Fibroblast of skin of abdomen (primary cell): ENCODE data around the gene BANP.
"Not testable (repeated sequence)": the region's sequence is repeated elsewhere in the genome, so short reads cannot be mapped to it uniquely, and the experiment has no call there.

Experiments
- DNase-seq: peaks from one replicate; pipeline ENCODE4 v3.0.0-alpha.2; 2013

The BANP gene

GRCh38 chr16:88033003-88033740 is 81.9 kb downstream of the BANP start:
- not testable (repeated sequence) for DNase-seq

- DNase-seq: no peak
Observed at GRCh38 chr16:88034770-88035169, 83.5 kb downstream of the BANP start.

- no peak for DNase-seq
Observed at GRCh38 chr16:88035292-88035691, 84.1 kb downstream of the BANP start.

DNA sequence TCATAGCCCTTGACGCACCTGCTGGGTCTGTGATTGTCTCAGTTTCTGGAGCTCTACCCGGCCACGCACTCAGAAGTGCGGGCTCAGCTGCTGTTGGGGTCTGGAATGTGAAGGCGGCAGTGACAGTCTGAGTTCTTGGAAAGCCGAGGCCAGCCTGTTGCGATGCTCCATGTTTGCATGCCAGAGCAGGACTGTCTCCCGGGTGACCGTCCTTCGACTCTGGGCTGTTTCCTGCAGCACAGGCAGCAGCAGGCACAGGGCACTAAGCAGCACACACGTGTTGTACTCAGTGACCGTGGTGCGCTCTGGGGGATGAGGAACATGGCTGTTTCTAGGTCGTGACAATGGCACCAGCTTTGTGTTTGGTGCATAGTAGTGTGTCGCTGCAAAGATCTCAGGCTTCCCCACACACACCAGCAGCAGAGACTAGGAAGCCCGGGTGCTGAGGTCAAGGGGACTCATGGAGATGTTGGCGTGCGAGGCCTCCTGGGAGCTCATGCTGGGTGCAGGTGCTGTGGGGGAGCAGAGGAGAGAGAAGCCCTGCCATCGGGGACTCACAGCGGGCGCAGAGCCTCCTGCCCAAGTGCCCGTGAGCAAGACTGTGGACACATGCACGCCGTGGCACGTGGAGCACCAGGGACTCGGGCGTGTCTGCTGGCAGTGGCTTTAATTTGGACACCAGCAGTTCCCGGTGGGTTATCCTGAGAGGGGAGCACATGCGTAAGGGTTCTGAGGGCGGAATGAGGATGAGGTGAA is 84.8 kb downstream of the BANP start:
- not testable (repeated sequence) for DNase-seq

GRCh38 chr16:88036640-88036996 is 85.4 kb downstream of the BANP start:
- not testable (repeated sequence) for DNase-seq

DNA sequence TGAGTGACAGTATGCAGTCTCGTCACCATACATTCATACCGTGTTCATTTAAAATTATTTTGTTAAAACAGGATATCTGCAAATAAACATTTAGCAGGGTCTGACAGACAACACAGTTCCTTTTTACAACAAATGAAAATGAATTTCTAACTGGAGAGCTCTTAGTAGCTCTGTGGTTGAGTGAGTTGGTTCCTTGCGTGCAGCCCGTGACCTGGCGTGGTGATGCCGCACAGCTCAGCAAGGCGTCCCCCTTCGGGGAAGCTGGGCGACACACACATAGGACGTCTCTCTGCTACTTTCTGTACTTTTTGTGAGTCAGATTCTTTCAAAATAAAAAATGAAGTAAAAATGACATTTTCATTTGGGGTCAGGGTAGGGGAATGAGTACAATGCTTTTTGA is 86.1 kb downstream of the BANP start:
- not testable (repeated sequence) for DNase-seq

DNA sequence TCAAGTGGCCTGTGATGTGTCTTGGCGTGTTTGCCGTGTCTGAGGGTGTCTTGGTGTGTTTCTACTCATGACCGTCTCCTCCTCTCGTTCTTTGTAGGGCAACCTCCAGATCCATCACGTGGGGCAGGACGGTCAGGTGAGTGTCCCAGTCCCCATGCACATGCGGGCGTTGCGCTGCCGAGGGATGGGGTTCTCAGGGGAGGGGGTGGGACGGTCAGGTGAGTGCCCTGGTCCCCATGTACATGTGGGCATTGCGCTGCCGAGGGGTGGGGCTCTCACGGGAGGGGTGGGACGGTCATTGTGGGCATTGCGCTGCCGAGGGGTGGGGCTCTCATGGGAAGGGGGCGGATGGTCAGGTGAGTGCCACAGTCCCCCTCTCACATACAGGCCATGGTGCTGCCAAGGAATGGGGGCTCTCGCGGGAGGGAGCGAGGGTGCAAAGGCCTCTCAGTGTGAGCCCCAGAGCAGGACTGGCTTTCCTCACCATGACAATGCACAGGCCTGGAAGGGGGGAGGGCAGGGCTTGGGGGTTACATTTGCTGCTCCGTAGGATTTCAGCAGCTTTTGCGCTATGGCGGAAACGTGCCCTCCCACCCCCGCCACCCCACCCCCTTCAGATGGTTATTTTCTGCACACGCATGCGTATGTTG is 86.8 kb downstream of the BANP start:
- DNase-seq: not testable (repeated sequence)

DNA sequence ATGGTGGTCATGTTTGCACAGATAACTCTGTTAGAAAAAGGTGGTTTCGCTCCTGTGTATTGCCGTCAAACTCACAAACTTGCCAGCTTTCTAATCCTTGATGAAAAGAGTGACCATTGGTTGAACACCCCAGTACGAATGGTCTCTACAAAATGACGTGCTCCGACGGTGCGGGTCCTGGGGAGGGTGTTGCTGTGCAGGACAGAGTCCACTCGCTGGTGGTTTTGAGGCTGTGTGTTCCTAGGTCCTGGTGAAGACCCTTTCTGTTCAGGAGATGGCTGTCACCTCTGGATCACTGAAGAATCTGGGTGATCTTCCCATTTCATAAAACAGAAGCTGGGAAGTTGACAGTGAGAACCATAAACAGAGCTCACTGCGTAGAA is 87.3 kb downstream of the BANP start:
- not testable (repeated sequence) for DNase-seq

- DNase-seq: no peak
Observed at GRCh38 chr16:88039591-88039990, 88.4 kb downstream of the BANP start.

GRCh38 chr16:88040196-88040876 is 89.1 kb downstream of the BANP start:
- DNase-seq: not testable (repeated sequence)

- DNase-seq: not testable (repeated sequence)
Observed at GRCh38 chr16:88040877-88041244, 89.6 kb downstream of the BANP start.

GRCh38 chr16:88041506-88041905 is 90.3 kb downstream of the BANP start:
- DNase-seq: not testable (repeated sequence)

DNA sequence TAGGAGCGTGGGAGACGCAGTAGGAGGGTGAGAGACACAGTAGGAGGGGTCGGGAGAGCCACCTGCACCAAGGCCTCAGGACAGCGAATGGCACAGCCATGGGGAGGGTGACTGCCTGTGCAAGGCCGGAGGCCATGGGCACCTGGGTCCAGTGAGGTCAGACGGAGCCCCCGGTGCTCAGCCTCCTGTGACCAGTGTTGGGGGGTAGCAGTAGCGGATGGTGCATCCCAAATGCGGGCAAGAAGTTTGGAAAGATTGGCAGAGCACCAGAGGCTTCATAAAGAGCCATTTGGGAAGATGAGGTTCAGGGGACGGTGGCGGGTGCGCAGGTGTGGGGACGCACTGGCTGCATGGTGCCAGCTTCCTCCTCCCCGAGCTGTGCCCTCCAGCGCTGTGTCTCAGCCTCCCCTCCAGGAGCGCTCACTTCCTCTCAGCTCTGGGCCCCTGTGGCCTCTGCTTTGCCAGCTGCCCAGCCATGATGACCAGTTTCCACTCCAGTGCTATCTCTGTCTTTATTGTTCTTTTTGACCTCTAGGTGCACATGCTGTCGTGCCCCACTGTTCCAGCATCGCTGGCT is 90.8 kb downstream of the BANP start:
- DNase-seq: not testable (repeated sequence)

- not testable (repeated sequence) for DNase-seq
Observed at GRCh38 chr16:88043208-88043910, 92.1 kb downstream of the BANP start.

DNA sequence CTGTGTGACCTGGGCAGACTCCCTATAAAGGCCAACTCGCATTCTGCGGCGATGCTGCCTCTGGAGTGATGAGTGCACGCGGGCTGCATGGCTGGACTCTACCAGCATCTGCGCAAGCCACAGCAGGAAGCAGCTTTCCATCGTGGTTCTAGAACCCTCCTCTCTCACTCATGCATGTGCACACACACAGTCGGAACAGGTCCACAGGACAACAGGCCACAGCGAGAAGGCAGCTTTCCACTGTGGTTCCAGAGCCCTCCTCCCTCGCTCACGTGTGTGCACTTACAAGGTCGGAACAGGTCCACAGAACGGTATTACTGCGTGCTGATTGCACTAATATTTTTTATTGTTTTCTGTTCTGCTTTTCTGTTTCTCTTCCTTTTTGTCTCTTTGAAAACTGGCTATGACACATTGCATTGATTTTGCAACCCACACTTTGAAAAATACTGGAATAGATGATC is 92.9 kb downstream of the BANP start:
- DNase-seq: not testable (repeated sequence)

DNA sequence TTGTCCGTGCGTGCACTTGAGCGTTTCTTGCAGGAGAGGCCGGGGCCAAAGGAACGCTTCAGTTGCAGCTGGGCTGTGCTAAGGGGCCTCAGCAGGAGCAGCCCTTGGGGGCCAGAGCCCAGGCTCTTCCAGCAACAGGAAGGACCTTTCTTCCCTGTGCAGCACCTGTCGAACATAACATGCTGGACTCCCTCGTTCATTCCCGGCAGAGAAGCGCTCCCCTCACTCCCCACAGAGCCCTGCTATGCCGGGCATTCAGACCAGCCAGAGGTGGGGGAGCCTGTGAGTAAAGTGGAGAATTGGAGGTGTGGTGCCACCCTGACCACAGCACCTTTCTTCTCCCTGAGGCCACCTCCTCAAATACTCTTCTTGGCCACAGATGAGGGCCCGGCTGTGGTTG is 94.1 kb downstream of the BANP start:
- DNase-seq: not testable (repeated sequence)

GRCh38 chr16:88045820-88046303 is 94.6 kb downstream of the BANP start:
- no peak for DNase-seq

DNA sequence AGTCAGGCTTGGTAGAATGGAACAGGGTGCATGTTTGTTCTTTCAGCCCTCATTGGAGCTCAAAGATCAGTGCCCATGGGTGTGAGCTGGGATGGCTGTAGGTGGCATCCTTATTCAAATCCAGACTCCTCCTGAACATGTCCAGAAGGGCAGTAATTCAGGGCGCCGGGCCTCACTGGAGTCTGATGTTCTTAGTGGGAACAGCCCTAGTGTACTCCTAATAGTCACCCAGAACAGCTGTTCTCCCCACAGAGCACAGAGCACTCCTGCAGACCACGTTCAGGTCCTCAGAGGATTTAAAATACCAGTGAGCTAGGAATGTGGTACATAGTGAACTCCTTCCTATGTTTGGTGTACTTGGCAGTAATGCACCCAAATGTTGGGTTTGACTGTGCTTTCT is 96.2 kb downstream of the BANP start:
- no peak for DNase-seq

DNA sequence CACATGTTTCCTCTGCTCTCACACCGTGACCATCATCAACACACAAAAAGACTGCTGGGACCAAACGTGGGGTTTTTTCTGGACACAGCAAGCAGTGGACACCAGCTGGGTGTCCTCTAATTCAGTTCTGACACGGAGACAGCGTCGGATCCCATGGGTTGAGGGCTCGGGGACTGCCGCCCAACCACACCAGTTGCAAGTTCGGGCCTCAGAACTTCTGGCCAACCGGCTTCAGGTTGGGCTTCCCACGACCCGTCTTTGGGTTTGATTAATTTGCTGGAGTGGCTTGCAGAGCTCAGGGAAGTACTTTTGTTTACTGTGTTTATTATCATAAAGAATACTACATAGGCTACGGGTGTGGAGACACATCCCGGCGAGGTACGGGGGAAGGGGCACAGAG is 97.8 kb downstream of the BANP start:
- no peak for DNase-seq

- DNase-seq: no peak
Observed at GRCh38 chr16:88049561-88050545, 98.6 kb downstream of the BANP start.
